Peyer's patch (tissue), 4 donors: ENCODE measurements around the gene STK32C.

Source experiments
- POLR2A ChIP-seq, 2 donors: fragments of 450-650 bp; IDR thresholded peaks; one replicate each; pipeline ENCODE4 v1.5.1; 2017; ENCODE audit warnings: antibody characterized with exemption in 2 of 2, mild to moderate bottlenecking in 2 of 2, moderate library complexity in 2 of 2
- TF ChIP-seq, protein P1 (sequence below), 6 experiments: fragments of 450-650 bp in 4 of 6; fragments of 200-600 bp in 2 of 6; sonication (generic) in 1 of 6; IDR thresholded peaks; one replicate each; pipeline ENCODE4 v1.5.1; 2017 to 2019; ENCODE audit warnings: antibody characterized with exemption in 6 of 6, mild to moderate bottlenecking in 3 of 6, moderate library complexity in 1 of 6

DNA sequence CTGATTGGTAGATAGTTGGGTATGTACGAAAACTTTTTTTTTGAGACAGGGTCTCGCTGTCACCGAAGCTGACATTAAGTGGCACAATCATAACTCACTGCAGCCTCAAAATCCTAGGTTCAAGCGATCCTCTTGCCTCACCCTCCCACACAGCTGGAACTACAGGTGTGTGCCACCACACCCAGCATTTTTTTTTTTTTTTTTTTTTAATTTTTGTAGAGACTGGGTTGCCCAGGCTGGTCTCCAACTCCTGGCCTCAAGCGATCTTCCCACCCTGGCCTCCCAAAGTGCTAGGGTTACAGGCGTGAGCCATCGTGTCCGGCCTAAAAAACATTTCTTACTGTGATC is 22.7 kb upstream of the STK32C start:
- TF ChIP-seq, protein P1, sequence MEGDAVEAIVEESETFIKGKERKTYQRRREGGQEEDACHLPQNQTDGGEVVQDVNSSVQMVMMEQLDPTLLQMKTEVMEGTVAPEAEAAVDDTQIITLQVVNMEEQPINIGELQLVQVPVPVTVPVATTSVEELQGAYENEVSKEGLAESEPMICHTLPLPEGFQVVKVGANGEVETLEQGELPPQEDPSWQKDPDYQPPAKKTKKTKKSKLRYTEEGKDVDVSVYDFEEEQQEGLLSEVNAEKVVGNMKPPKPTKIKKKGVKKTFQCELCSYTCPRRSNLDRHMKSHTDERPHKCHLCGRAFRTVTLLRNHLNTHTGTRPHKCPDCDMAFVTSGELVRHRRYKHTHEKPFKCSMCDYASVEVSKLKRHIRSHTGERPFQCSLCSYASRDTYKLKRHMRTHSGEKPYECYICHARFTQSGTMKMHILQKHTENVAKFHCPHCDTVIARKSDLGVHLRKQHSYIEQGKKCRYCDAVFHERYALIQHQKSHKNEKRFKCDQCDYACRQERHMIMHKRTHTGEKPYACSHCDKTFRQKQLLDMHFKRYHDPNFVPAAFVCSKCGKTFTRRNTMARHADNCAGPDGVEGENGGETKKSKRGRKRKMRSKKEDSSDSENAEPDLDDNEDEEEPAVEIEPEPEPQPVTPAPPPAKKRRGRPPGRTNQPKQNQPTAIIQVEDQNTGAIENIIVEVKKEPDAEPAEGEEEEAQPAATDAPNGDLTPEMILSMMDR (IDR thresholded peaks at IDR 0.05), result no peak
- TF ChIP-seq POLR2A (IDR thresholded peaks at IDR 0.05), result no peak
